ENCODE measurements around the gene CA10. TPM values are rescaled to one million over a fixed set of nuclear protein-coding genes. Genes with fewer than 3 reads are reported as not detected.

CA10 gene
- total RNA-seq, 6 experiments from 2014 or later: not detected

- Mint-ChIP-seq H3K4me1 (ENCODE audit: low read depth) (no peaks in the 10 kb centered on the region), H3K27me3 (ENCODE audit: insufficient read depth) (no peaks in the 10 kb centered on the region; the same call in 1 of the 2 replicates), H3K27ac (no peak overlapping the region), H3K9me3 (peaks cover 54% of the 10 kb centered on the region), H3K4me3 (no peak overlapping the region), H3K36me3 (ENCODE audit: low read depth) (peaks cover 4% of the 10 kb centered on the region; the same call in 1 of the 2 replicates)
- no peak for TF ChIP-seq CTCF (IDR thresholded peaks at IDR 0.05)
- DNase-seq: no peak
Measured at GRCh38 chr17:51701501-51701900, 457.0 kb downstream of the CA10 start.

DNA sequence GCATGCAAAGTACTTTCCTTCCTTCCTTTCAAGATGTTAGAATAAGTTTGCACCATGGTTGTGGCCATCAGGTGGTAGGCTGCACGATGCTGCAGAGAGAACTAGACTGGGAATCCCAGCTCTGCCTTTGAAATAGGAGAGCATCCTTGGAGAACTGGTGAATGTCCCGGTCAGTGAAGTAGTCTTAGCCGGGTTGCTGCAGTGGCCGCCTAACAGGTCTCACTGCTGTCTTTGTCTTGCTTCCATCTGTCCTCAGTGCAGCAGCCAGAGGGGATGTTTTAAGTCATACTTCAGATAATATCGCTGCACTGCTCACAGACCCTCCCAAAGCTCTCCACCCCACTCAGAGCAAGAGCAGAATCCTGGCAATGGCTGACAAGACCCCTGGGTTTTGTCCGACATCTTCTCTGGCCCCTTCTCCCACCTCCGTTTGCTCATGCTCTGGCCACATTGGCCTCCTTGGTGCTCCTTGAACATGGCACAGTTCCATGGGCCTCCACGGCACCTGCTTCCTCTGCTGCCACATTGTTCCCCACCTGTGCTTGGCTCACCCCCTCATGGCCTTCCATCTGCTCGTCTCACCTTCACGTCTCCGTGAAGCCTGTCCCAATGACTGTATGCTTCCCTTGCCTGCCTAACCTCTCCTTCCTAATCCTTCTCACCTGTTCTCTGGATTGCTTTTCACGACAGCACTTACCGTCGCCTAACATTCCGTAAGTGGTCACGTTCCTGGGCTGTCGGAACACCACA lies 458.3 kb downstream of the CA10 start:
- Mint-ChIP-seq H3K36me3 (ENCODE audit: low read depth) (peaks cover 4% of the 10 kb centered on the region; the same call in 1 of the 2 replicates), H3K9me3 (peaks cover 62% of the 10 kb centered on the region), H3K4me3 (no peak overlapping the region), H3K4me1 (ENCODE audit: low read depth) (no peaks in the 10 kb centered on the region), H3K27me3 (ENCODE audit: insufficient read depth) (no peaks in the 10 kb centered on the region; the same call in 1 of the 2 replicates), H3K27ac (no peak overlapping the region)
- no peak for DNase-seq
- TF ChIP-seq CTCF (IDR thresholded peaks at IDR 0.05): no peak

- no peak overlapping the region for H3K4me3 Mint-ChIP-seq
- peaks cover 64% of the 10 kb centered on the region for H3K9me3 Mint-ChIP-seq
- H3K36me3 Mint-ChIP-seq (ENCODE audit: low read depth): no peaks in the 10 kb centered on the region; the same call in 1 of the 2 replicates
- H3K27me3 Mint-ChIP-seq (ENCODE audit: insufficient read depth): no peaks in the 10 kb centered on the region; the same call in 1 of the 2 replicates
- TF ChIP-seq CTCF (IDR thresholded peaks at IDR 0.05): no peak
- H3K27ac Mint-ChIP-seq: no peak overlapping the region
- no peak for DNase-seq
- H3K4me1 Mint-ChIP-seq (ENCODE audit: low read depth): no peaks in the 10 kb centered on the region
Measured at GRCh38 chr17:51699303-51699702, 459.2 kb downstream of the CA10 start.

DNA sequence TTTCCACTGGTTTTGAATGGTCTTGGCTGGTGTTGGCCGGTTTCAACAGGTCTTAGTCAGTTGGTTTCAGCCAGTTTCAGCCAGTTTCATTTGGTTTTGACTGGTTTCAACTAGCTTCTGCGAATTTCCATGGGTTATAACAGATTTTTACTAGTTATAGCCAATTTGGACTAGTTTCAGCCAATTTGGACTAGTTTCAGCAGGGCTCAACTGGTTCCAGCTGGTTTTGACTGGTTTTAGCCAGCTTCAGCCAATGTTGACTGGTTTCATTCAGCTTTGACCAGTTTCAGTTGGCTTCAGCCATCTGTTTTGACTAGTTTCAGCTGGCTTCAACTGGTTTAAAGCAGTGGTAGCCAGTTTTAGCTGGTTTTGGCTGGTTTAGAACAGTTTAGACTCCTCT lies 465.6 kb downstream of the CA10 start:
- H3K4me3 Mint-ChIP-seq: no peak overlapping the region
- no peak overlapping the region for H3K27ac Mint-ChIP-seq
- DNase-seq: no peak
- H3K9me3 Mint-ChIP-seq: peaks cover 48% of the 10 kb centered on the region
- TF ChIP-seq CTCF (IDR thresholded peaks at IDR 0.05): no peak
- peaks cover 3% of the 10 kb centered on the region; the same call in 1 of the 2 replicates for H3K27me3 Mint-ChIP-seq (ENCODE audit: insufficient read depth)
- no peaks in the 10 kb centered on the region; the same call in 1 of the 2 replicates for H3K36me3 Mint-ChIP-seq (ENCODE audit: low read depth)
- H3K4me1 Mint-ChIP-seq (ENCODE audit: low read depth): no peaks in the 10 kb centered on the region

DNA sequence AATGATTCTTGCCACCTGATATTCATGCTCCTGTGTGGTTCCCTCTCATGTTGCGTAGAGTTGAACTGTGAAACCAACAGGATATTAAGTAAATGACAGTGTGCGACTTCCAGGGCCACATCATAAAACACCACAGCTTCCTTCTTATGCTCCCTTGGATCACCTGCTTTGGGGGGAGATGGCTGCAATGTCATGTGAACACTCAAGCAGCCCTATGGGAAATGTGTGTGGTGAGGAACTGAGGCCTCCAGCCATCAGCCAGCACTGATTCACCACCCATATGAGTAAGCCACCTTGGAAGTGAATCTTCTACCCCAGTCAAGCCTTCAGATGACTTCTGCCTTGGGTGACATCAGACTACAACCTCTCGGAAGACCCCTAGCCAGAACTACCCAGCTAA lies 470.6 kb downstream of the CA10 start:
- H3K27me3 Mint-ChIP-seq (ENCODE audit: insufficient read depth): peaks cover 3% of the 10 kb centered on the region; the same call in 1 of the 2 replicates
- no peak for DNase-seq
- no peak for TF ChIP-seq CTCF (IDR thresholded peaks at IDR 0.05)

More for the DNA sequence above, 470.6 kb downstream of the CA10 start:
- Mint-ChIP-seq H3K9me3 (peaks cover 40% of the 10 kb centered on the region), H3K27ac (no peak overlapping the region), H3K4me1 (ENCODE audit: low read depth) (no peaks in the 10 kb centered on the region), H3K4me3 (no peak overlapping the region), H3K36me3 (ENCODE audit: low read depth) (no peaks in the 10 kb centered on the region)
